Measurements from ENCODE around the gene SHKBP1.
A peak's percentile ranks its signal among the peaks of the same experiment; 100 is the strongest.

SHKBP1 gene

DNA sequence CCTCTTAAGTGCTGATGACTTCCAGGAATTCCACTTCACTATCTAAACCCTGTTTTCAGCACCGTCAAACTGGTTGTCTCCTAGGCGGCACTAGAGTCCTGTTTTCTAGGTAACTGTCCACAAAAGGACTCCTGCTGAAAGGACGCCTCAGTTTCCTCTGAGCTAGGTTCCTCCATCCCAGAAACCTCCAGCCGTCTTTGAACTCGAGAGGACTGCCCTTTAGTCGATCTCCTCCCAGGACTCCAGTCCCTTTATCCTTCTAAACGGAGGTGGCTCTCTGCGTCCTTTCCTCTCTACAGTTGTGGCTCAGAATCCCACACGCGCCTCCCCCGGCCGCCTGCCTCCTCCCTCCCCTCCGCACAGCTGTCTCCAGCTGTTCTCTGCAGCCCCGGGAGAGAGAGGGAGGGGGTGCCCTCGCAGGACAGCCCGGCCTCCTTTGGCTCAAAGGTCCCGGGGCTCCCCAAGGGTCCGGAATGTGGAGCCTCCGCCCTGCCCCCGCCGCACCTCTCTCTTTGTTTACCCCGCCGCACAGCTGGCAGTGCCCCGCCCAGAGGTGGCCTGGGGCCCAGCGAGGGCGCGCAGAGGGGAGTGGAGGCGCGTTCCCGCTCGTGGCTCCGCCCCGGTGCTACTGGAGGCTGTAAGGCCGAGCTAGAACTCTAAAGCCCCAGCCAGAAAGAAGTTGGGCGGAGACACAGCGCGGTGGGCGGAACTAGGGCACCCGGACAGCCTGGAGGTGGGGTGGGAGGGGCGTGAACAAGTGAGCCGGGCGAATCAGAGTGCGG is 26.9 kb downstream of the SHKBP1 start:
- DNase-seq = peak; percentile 93

DNA sequence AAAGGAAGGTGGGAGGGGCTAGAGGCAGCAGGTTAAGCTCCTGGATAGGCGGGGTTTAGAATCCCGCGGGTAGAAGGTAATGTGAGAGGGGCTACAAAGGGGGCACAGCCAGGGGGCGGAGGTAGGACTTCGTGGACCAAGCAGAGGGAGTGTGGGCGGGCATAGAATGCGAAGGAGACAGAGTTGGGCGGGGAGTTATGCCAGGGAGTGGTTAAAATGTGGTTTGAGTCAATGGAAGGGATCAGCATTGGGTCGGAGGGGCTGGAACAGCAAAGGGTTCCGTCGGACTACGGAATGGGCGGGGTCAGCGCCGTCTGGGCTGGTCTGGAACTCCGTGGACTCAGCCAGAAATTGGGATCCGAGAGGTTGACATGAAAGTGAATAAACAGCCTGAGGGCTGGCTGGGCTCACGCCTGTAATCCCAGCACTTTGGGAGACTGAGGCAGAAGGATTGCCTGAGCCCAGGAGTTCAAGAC is 27.5 kb downstream of the SHKBP1 start:
- DNase-seq = no peak

DNA sequence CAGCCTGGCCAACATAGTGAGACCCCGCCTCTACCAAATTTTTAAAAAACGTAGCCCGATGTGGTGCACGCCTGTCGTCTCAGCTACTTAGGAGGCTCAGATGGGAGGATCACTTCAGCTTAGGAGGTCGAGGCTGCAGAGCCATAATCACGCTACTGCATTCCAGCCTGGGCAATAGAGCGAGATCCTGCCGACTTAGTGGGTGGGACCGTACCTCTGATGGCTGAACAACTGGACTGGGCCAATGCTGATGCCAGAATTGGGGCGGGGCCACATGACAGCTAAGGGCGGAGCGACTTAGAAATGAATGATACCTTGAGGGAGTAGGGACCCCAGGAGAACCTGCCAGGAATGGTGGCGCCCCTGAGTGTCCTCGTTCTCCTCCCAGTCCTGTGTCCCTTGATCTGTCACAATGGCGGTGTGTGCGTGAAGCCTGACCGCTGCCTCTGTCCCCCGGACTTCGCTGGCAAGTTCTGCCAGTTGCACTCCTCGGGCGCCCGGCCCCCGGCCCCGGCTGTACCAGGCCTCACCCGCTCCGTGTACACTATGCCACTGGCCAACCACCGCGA is 28.1 kb downstream of the SHKBP1 start:
- no peak for DNase-seq

DNA sequence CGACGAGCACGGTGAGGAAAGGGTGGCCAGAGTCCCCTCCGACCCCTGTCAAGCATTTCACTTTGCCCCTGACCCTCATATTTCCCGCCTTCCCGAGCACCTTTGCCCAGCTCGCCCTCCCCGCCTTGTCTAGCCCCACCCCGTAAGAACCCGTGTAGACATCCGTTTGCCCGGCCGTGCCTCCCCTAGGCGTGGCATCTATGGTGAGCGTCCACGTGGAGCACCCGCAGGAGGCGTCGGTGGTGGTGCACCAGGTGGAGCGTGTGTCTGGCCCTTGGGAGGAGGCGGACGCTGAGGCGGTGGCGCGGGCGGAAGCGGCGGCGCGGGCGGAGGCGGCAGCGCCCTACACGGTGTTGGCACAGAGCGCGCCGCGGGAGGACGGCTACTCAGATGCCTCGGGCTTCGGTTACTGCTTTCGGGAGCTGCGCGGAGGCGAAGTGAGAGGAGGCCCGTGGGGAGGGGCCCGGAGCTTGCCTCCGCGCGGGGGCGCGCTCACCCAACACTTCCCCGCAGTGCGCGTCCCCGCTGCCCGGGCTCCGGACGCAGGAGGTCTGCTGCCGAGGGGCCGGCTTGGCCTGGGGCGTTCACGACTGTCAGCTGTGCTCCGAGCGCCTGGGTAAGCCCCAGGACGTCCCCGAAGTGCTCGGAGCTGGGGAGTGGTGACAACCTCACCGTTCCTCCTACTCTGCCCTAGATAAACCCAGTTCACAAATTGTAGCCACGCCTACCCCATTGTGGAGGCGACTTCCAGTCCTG is 28.7 kb downstream of the SHKBP1 start:
- DNase-seq = peak; percentile 39

DNA sequence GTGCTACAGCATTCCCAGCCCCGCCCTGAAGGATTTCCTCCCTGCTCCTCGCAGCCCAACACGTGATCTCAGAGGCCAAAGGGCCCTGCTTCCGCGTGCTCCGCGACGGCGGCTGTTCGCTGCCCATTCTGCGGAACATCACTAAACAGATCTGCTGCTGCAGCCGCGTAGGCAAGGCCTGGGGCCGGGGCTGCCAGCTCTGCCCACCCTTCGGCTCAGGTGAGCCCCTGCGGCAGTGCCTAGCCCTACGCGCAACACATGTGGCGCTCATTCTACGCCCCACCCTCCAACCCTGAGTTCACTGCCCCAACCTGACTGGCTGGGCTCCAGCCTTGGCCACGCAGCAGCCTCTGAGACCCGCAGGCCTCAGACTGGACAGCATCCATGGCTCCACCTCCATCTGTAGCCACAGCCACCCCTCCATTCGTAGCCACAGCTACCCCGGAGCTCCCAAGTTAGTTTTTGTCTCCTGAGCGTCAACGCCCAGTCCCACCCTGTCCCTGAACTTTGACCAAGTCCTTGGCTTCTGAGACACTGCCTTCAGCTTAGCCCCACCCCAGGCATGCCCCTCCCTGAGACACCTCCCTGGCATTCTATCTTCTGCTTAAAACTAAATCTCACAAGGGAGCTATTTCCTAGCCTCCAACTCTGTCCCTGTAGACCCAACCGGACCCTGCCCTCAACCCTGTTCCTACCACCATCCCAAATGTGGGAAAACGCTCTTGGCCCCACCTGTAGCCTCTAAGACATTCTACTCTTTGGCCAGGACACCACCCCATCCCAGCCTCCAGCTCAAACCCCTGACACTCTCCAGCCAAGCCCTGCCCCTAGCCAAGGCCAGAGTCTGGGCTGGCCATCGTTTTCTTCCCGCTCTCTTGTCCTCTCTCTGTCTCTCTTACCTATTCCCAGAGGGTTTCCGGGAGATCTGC is 30.9 kb downstream of the SHKBP1 start:
- DNase-seq = no peak

DNA sequence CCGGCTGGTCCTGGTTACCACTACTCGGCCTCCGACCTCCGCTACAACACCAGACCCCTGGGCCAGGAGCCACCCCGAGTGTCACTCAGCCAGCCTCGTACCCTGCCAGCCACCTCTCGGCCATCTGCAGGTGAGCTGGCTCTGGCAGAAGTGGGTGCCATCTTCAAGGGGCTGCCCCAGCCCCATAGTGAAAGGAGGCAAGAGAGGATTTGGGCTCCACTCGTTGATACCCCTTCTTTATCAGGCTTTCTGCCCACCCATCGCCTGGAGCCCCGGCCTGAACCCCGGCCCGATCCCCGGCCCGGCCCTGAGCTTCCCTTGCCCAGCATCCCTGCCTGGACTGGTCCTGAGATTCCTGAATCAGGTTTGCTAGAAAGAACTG is 31.6 kb downstream of the SHKBP1 start:
- DNase-seq = no peak

DNA sequence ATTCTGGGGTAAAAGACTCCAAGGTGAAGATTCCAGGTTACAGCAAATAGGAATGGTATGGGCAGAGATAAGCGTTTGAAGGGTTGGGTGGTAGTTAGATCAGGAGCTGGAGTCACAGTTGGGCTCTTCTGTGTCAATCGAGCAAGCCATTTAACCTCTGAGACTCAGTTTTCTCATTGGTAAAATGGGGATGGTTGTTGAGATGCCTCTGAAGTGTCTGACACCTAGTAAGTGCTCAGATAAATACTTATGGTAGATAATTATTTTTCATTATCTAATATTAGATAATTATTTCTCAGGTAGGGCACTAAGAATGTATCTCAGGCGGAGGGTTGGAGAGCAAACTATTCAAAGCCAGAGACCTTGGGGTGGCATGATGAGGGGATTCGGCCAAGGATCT is 32.3 kb downstream of the SHKBP1 start:
- no peak for DNase-seq

DNA sequence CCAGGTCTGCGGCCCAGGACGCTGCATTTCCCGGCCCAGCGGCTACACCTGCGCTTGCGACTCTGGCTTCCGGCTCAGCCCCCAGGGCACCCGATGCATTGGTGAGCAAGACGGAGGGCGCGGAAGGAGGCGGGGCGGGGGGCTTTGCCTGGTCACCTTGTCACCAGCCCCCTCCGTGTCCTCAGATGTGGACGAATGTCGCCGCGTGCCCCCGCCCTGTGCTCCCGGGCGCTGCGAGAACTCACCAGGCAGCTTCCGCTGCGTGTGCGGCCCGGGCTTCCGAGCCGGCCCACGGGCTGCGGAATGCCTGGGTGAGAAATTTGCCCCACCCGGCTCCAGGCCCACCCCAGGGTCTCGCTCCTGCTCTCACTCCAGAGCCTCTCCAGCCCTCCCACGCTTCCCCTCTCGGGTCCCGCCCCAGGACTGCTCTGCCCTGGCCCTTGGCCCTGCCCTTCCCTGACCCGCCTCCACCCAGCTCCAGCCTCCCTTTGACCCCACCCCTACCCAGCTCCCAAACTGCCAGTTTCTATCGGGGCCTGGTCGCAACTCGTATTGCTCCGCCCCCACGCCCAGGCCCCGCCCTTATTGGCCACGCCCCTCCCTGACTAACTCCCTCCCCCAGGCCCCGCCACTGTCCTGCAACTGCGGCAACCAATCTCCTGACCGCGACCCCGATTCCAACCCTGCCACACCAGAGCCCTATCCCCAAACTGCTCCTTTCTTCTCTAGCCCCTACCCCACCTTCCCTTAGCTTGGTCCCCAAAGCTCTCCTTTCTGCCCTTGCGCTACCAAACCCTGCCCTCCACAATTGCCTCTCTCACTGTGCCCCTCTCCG is 33.1 kb downstream of the SHKBP1 start:
- peak; percentile 56 for DNase-seq

DNA sequence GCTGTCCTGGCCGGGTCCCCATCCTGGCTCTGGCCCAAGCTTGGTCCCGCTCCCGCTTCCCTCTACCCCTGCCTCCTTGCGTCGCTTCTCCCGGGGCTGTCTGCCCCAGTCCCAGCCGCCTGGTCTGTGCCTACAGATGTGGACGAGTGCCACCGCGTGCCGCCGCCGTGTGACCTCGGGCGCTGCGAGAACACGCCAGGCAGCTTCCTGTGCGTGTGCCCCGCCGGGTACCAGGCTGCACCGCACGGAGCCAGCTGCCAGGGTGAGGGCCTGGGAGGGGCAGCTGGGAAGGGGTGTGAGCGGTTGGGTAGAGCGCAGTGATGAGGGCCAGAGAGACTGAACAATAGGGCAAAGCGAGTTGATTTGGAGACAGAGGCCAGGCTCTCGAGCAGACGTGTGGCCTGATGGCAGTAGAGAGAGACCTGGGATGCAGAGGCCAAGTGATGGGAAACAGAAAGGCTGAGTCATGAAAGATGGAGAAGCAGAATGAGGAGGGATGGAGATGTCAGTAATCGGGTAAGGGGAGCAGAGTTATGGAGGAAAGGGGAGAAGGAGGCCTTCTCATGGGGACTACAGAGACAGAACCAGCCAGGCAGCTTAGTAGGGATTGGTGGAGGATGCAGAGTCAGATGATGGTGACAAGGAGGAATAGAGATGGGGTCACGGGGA is 33.9 kb downstream of the SHKBP1 start:
- DNase-seq = peak; percentile 33

DNA sequence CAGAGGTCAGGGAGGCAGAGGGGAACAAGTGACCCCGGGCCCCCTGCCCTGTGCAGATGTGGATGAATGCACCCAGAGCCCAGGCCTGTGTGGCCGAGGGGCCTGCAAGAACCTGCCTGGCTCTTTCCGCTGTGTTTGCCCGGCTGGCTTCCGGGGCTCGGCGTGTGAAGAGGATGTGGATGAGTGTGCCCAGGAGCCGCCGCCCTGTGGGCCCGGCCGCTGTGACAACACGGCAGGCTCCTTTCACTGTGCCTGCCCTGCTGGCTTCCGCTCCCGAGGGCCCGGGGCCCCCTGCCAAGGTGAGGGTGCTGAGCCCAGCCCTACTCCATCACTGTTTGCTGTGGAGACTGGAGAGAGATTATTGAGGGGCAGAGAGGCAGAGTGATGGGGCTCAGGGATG is 34.4 kb downstream of the SHKBP1 start:
- DNase-seq = no peak

DNA sequence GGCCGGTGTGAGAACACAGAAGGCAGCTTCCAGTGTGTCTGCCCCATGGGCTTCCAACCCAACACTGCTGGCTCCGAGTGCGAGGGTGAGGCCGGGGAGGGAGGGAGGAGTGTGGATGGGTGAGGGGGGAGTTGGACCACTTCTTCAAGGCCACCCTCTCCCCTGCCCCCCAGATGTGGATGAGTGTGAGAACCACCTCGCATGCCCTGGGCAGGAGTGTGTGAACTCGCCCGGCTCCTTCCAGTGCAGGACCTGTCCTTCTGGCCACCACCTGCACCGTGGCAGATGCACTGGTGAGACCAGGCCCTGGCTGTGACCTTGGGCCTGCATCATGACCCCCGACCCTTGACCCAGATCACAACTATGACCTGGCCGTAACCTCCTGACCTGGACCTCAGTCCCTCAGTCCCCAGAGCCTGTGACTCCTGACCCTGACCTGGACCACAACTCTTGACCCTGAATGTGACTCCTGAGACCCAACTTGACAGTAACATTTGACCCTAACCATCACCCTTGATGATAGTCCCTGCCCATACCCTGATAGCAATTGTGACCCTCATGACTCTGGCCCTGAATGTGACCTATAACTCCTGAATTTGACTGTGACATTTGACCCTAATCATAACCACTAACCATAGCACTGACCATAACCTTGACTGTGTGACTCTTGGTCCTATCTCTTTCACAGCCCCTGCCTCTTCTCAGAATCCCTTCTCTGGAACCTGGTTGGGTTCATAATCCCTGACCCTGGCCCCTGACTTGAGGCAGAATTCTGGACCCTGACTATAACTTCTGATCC is 35.4 kb downstream of the SHKBP1 start:
- DNase-seq = no peak

DNA sequence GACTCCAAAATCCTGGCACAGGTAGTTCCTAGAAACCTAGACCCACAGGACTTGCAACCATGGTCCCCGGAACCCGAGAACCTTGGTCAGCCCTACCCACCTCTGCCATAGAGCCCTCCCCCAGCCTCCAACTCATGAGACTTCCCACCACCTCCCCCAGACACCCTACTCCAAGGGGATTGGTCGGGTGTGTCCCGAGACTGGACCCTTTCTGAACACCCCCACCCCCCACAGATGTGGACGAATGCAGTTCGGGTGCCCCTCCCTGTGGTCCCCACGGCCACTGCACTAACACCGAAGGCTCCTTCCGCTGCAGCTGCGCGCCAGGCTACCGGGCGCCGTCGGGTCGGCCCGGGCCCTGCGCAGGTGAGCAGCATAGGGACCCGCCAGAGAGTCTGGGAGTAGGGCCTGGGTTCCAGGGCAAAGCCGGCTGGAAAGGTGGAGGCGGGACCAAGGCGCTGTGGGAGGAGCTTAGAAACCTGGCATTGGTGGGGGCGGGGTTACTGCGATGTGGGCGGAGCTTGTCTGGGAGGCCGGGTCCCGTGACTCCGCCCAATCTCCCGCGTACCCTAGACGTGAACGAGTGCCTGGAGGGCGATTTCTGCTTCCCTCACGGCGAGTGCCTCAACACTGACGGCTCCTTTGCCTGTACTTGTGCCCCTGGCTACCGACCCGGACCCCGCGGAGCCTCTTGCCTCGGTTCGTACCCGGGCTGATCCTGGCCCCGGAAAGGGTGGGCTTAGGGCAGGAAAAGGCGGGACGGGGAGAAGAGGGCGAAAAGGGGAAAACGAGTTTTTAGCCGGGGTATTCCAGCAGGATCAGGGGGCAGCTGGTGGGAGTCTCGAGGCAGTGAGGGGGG is 36.4 kb downstream of the SHKBP1 start:
- peak; percentile 77 for DNase-seq

DNA sequence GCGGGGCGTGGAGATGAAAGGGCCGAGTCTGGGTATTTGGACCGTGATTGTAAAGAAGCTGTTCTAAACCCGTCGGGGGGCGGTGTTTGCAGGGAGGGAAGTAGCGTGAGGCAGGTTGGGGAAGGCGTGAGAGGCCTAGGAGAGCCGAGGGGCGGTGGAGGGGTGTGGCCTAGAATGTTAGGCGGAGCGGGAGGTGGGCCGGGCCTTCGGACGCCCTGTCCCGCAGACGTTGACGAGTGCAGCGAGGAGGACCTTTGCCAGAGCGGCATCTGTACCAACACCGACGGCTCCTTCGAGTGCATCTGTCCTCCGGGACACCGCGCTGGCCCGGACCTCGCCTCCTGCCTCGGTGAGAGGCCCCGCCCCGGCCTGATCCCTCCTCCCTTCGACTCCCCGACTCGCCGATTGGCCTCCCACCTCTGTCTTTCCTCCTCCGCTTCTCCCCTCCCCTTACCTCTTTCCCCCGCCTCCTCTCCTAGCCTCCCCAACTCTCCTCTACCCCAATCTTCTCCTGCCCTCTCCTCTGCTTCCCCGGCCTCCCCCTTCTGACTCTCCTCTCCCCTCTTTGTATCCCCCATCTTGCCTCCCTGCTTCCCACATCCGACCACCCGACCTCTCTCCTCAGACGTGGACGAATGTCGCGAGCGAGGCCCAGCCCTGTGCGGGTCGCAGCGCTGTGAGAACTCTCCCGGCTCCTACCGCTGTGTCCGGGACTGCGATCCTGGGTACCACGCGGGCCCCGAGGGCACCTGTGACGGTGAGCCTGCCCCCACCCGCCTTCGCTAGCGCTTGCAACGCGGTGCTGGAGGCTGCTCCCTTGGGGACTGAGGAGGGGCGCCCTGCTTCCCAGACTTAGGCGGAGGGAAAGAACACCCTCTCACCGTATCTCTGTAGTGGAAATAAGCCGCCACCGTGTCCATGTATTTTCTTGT is 37.3 kb downstream of the SHKBP1 start:
- peak; percentile 87 for DNase-seq

DNA sequence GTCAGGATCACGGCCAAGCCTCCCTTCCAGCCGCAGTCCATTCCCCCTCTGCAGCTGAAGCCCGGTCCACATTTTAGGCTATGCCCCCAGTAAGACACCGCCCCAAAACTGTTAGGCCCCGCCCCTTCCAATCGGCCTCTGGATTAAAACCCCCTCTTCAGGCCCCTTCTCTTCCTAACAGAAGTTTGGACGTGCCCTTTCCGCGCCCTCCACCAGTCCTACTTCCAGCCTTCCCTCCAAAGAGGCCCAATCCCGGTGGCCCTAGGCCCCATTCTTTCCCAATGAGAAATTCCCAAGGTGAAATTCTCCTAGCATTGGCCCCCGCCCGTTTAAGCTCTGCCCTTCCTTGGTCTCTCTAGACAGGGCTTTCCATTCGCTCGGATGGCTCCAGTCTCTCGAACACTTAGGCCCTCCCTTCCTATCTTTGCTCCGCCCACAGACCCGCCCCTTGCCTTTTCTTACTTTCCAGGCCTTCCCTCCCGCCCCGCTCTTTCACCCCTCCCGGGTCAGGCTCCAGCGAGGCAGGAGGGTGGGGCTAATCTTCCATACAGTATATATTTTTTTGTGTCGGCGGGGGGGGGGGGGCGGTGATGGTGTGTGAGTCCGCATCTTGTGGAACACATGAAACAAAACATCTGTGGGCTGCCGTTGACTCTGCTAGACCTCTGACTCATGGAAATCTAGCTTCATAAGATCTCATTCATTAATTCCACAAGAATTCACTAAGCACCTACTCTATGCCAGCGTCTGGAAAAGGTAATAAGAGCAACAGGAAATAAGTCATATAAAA is 38.1 kb downstream of the SHKBP1 start:
- peak; percentile 83 for DNase-seq

DNA sequence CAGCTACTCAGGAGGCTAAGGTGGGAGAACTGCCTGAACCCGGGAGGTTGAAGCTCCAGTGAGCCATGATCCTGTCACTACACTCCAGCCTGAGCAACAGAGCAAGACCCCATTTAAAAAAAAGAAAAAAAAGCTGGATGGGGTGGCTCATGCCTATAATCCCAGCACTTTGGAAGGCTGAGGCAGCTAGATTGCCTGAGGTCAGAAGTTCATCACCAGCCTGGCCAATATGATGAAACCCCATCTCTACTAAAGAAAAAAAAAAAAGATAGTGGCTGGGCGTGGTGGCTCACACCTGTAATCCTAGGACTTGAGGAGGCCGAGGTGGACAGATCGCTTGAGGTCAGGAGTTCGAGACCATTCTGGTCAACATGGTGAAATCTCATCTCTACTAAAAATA is 39.5 kb downstream of the SHKBP1 start:
- DNase-seq = no peak

DNA sequence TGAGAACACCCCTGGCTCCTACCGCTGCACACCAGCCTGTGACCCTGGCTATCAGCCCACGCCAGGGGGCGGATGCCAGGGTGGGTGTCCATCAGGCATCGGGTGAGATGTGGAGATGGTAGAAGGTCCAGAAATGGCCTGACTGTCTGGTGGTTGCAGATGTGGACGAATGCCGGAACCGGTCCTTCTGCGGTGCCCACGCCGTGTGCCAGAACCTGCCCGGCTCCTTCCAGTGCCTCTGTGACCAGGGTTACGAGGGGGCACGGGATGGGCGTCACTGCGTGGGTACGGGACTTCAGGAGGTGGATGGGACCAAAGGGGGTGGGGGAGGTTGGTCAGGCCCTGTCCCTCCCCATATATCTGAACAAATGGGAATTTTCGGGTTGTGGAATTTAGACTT is 40.3 kb downstream of the SHKBP1 start:
- DNase-seq = no peak

DNA sequence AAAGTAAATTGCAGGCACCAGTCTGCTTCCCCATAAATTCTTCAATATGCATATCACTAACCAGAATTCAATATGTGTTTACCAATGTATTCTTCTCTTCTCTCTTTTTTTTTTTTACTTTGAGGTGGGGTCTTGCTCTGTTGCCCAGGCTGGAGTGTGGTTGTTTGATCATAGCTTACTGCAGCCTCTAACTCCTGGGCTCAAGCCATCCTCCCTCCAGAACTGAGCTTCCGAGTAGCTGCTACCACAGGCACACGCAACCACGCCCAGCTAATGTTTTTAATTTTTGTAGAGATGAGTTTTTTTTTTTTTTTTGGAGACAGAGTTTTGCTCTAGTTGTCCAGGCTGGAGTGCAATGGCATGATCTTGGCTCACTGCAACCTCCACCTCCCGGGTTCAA is 41.3 kb downstream of the SHKBP1 start:
- DNase-seq = no peak
